A673 (cell line): Measurements from ENCODE around the gene TMEM97.

Source experiments
- EZH2 ChIP-seq: fragments of 200-600 bp; sonication (generic); IDR thresholded peaks from 2 replicates; pipeline ENCODE4 v1.6.1; 2017; ENCODE audit warnings: borderline replicate concordance, low read depth, mild to moderate bottlenecking, mixed read lengths, antibody characterized with exemption, low read length; ENCODE audit not compliant: poor library complexity, severe bottlenecking
- TF ChIP-seq, protein P1 (sequence below): fragments of 300-800, 200-600 bp; sonication (generic); conservative IDR thresholded peaks from 2 replicates; pipeline ENCODE4 v1.5.1; 2017; ENCODE audit warnings: low read depth, mild to moderate bottlenecking, antibody characterized with exemption, low read length, moderate library complexity, mixed read lengths

DNA sequence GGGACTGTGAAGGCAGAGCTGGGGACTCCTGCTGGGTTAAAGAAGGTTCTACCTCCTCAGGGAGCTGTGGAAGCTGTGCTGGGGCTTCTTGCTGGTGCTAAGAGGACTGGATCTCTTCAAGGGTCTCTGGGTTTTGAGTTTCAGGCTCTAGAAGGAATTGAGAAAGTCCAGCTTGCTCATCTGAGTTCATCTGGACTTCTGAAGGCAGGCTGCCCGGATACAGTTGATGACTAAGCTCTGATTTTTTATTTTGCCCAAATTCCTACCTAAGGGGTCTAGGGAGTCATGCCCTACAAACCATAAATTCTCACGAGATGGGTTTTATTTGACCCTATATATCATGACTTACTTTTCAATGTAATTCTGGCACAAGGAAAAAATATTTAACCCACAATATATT, 46.8 kb upstream of the TMEM97 start:
- TF ChIP-seq, protein P1, sequence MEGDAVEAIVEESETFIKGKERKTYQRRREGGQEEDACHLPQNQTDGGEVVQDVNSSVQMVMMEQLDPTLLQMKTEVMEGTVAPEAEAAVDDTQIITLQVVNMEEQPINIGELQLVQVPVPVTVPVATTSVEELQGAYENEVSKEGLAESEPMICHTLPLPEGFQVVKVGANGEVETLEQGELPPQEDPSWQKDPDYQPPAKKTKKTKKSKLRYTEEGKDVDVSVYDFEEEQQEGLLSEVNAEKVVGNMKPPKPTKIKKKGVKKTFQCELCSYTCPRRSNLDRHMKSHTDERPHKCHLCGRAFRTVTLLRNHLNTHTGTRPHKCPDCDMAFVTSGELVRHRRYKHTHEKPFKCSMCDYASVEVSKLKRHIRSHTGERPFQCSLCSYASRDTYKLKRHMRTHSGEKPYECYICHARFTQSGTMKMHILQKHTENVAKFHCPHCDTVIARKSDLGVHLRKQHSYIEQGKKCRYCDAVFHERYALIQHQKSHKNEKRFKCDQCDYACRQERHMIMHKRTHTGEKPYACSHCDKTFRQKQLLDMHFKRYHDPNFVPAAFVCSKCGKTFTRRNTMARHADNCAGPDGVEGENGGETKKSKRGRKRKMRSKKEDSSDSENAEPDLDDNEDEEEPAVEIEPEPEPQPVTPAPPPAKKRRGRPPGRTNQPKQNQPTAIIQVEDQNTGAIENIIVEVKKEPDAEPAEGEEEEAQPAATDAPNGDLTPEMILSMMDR: no peak
- no peak for TF ChIP-seq EZH2
